HepG2 (cell line): ENCODE measurements around the gene ERP44. TPM values are rescaled to one million over a fixed set of nuclear protein-coding genes. Genes with fewer than 3 reads are reported as not detected.

Source experiments
- ATAC-seq: fragments of 200-7000 bp; cut with Tn5 transposase; 3 replicates; pipeline ENCODE4 v1.9.1; 2020; ENCODE audit warnings: mild to moderate bottlenecking, moderate library complexity
- BruUV-seq: library from RNA; stranded (reverse); fragments of 400-500 nt; replicated peaks from 2 replicates; lab custom pipeline; 2021; lab: Mats Ljungman, UMichigan
- CTCF ChIA-PET: fragments of 300-600 bp; formaldehyde crosslinking; extraction: SDS; loops from one replicate; lab custom pipeline; 2021; ENCODE audit warnings: low total read pairs, inconsistent platforms, low intra/inter-chr PET ratio; lab: Yijun Ruan, JAX
- POLR2A ChIA-PET: fragments of 350-600 bp; sonication (Branson Sonifier 250); formaldehyde crosslinking; loops from one replicate; lab custom pipeline; 2020; ENCODE audit warnings: antibody characterized with exemption, inconsistent platforms; lab: Yijun Ruan, JAX
- DNase-seq: peaks from one replicate; pipeline ENCODE4 v3.0.0-alpha.2; 2015; ENCODE audit warnings: low spot score
- FAIRE-seq: peaks from 3 replicates; lab custom pipeline; 2011; peaks lifted over from hg19 to GRCh38; lab: Jason Lieb, UNC
- H2AFZ ChIP-seq: one replicate; pipeline ENCODE4 v1.6.1; 2011; ENCODE audit warnings: low read length, inconsistent platforms
- H3K27ac ChIP-seq: fragments of 300-600 bp; 3 replicates; pipeline ENCODE4 v1.8.0; 2011; ENCODE audit warnings: mixed run types, mild to moderate bottlenecking, mixed read lengths, low read length, inconsistent platforms; ENCODE audit not compliant: insufficient read depth; ENCODE audit errors: extremely low read length
- H3K27me3 ChIP-seq, 2 experiments: fragments of 200-600 bp in 1 of 2; 2 replicates in 1 of 2; 3 replicates in 1 of 2; pipeline versions ENCODE4 v1.6.0 to v1.8.0; 2011; ENCODE audit warnings: low read length in 2 of 2, mild to moderate bottlenecking in 2 of 2, moderate library complexity in 2 of 2, inconsistent platforms in 1 of 2; ENCODE audit not compliant: insufficient read depth in 2 of 2, control insufficient read depth in 1 of 2
- H3K36me3 ChIP-seq, 2 experiments: fragments of 200-600 bp in 1 of 2; replicated peaks in 1 of 2; 2 replicates in 1 of 2; 3 replicates in 1 of 2; pipeline versions ENCODE4 v1.5.1 to v1.8.0; 2011; ENCODE audit warnings: low read length in 2 of 2, inconsistent platforms in 1 of 2; ENCODE audit not compliant: insufficient read depth in 2 of 2, control insufficient read depth in 1 of 2
- H3K4me1 ChIP-seq: 2 replicates; pipeline ENCODE4 v1.5.1; 2012; ENCODE audit warnings: low read length, inconsistent platforms; ENCODE audit not compliant: insufficient read depth
- H3K4me2 ChIP-seq: 2 replicates; pipeline ENCODE4 v1.6.0; 2011; ENCODE audit warnings: low read depth, low read length, inconsistent platforms
- H3K4me3 ChIP-seq, 3 experiments: fragments of 200-600 bp in 1 of 3; sonication (generic), shearing (Covaris generic) in 1 of 3; replicated peaks in 1 of 3; 2 replicates each; pipeline ENCODE4 v1.5.1; 2011 to 2016; ENCODE audit warnings: low read length in 3 of 3, inconsistent platforms in 2 of 3, low read depth in 2 of 3, mild to moderate bottlenecking in 2 of 3, control low read depth in 1 of 3, mixed read lengths in 1 of 3; ENCODE audit not compliant: insufficient read depth in 1 of 3
- H3K79me2 ChIP-seq: one replicate; pipeline ENCODE4 v1.6.1; 2011; ENCODE audit warnings: low read length, inconsistent platforms; ENCODE audit not compliant: insufficient read depth
- H3K9ac ChIP-seq: 2 replicates; pipeline ENCODE4 v1.6.0; 2011; ENCODE audit warnings: mild to moderate bottlenecking, low read depth, low read length, inconsistent platforms; ENCODE audit not compliant: insufficient read depth
- H3K9me3 ChIP-seq: 2 replicates; pipeline ENCODE4 v1.5.1; 2012; ENCODE audit warnings: mild to moderate bottlenecking, low read length
- H4K20me1 ChIP-seq: 2 replicates; pipeline ENCODE4 v1.6.0; 2011; ENCODE audit warnings: inconsistent platforms, mild to moderate bottlenecking, low read length, moderate library complexity; ENCODE audit not compliant: insufficient read depth
- AGO1 ChIP-seq: fragments of 200-400 bp; formaldehyde crosslinking; IDR thresholded peaks from 2 replicates; pipeline ENCODE4 v1.6.1; 2017; ENCODE audit warnings: mild to moderate bottlenecking, low read depth, low read length, moderate library complexity; ENCODE audit not compliant: poor library complexity, severe bottlenecking
- ARHGAP35 ChIP-seq: sonication (generic); formaldehyde crosslinking; IDR thresholded peaks from 2 replicates; pipeline ENCODE4 v1.9.0; 2022; ENCODE audit warnings: mild to moderate bottlenecking, inconsistent platforms, moderate library complexity, missing genetic modification reagents, borderline replicate concordance
- CREB3 ChIP-seq: sonication (generic); formaldehyde crosslinking; IDR thresholded peaks from 2 replicates; pipeline ENCODE4 v1.5.0; 2020; ENCODE audit warnings: missing genetic modification reagents
- FLYWCH1 ChIP-seq: sonication (generic); formaldehyde crosslinking; IDR thresholded peaks from 2 replicates; pipeline ENCODE4 v1.8.1; 2023; ENCODE audit warnings: mild to moderate bottlenecking, missing genetic modification reagents
- HNRNPH1 ChIP-seq: fragments of 200-400 bp; formaldehyde crosslinking; optimal IDR thresholded peaks from 2 replicates; pipeline ENCODE3; 2017; ENCODE audit warnings: mild to moderate bottlenecking, low read depth, low read length
- HOXA5 ChIP-seq: sonication (generic); formaldehyde crosslinking; IDR thresholded peaks from 2 replicates; pipeline ENCODE4 v1.4.0; 2020; ENCODE audit warnings: missing genetic modification reagents
- JDP2 ChIP-seq: sonication (generic); formaldehyde crosslinking; IDR thresholded peaks from 2 replicates; pipeline ENCODE4 v1.8.1; 2022; ENCODE audit warnings: missing genetic modification reagents, borderline replicate concordance
- MAFF ChIP-seq: IDR thresholded peaks from 2 replicates; pipeline ENCODE4 v1.6.1; 2011; ENCODE audit warnings: low read depth, low read length, improper control_type of control experiment
- MAFK ChIP-seq, 2 experiments: IDR thresholded peaks in 1 of 2; conservative IDR thresholded peaks in 1 of 2; 2 replicates each; pipeline ENCODE4 v1.6.1; 2011; ENCODE audit warnings: improper control_type of control experiment in 2 of 2, low read length in 2 of 2
- MBNL3 ChIP-seq: fragments of 250-450 bp; sonication (Bioruptor Pico); conservative IDR thresholded peaks from 2 replicates; pipeline ENCODE4 v1.8.0; 2022; ENCODE audit warnings: mild to moderate bottlenecking, inconsistent platforms
- NFE2L1 ChIP-seq: sonication (generic); formaldehyde crosslinking; IDR thresholded peaks from 2 replicates; pipeline ENCODE4 v1.4.0; 2020; ENCODE audit warnings: missing genetic modification reagents, mild to moderate bottlenecking, borderline replicate concordance
- NR2F6 ChIP-seq, 2 experiments: IDR thresholded peaks; 2 replicates each; pipeline ENCODE4 v1.6.1; 2016; ENCODE audit warnings: antibody characterized with exemption in 1 of 2, mild to moderate bottlenecking in 1 of 2
- RAD51 ChIP-seq: fragments of 450-650 bp; IDR thresholded peaks from 2 replicates; pipeline ENCODE4 v1.6.1; 2016; ENCODE audit warnings: borderline replicate concordance
- SMYD3 ChIP-seq: sonication (generic); formaldehyde crosslinking; IDR thresholded peaks from 2 replicates; pipeline ENCODE4 v1.8.1; 2023; ENCODE audit warnings: mild to moderate bottlenecking, missing genetic modification reagents
- SP2 ChIP-seq: sonication (generic); formaldehyde crosslinking; IDR thresholded peaks from 2 replicates; pipeline ENCODE4 v1.5.1; 2020; ENCODE audit warnings: mild to moderate bottlenecking, missing genetic modification reagents
- ZNF24 ChIP-seq: fragments of 450-650 bp; IDR thresholded peaks from 2 replicates; pipeline ENCODE4 v1.6.1; 2017; ENCODE audit warnings: antibody characterized with exemption, mild to moderate bottlenecking
- ZNF441 ChIP-seq: sonication (generic); formaldehyde crosslinking; IDR thresholded peaks from 2 replicates; pipeline ENCODE4 v1.7.0; 2021; ENCODE audit warnings: missing genetic modification reagents, borderline replicate concordance
- ZNF556 ChIP-seq: sonication (generic); formaldehyde crosslinking; IDR thresholded peaks from 2 replicates; pipeline ENCODE4 v1.4.0; 2020; ENCODE audit warnings: mild to moderate bottlenecking, missing genetic modification reagents, borderline replicate concordance
- ZNF768 ChIP-seq: sonication (generic); formaldehyde crosslinking; IDR thresholded peaks from 2 replicates; pipeline ENCODE4 v1.4.0; 2020; ENCODE audit warnings: missing genetic modification reagents
- WGBS: methylation state at CpG from one replicate; pipeline ENCODE4 v1.1.6; 2017; ENCODE audit warnings: low lambda C conversion rate; 5-methylcytosine and 5-hydroxymethylcytosine counted together
- in situ Hi-C: cut with HindIII; loops from 2 replicates; pipeline ENCODE4 v1.10.0; 2017; ENCODE audit warnings: low pct_unique_long_range_greater_than_20kb; ENCODE audit not compliant: extremely low pct_ligation_motif_present
- intact Hi-C: fragments of 100-400 bp; cut with micrococcal nuclease; formaldehyde crosslinking; loops from one replicate; pipeline ENCODE4 v1.10.0; 2022; ENCODE audit not compliant: unreplicated experiment
- polyA plus RNA-seq, 8 experiments: library from polyadenylated mRNA; depleted of rRNA in 3 of 8; stranded (reverse) in 7 of 8; unstranded in 1 of 8; fragments of >200 nt; fragmentation: Illumina TruSeq in 4 of 8; extraction: Trizol in 4 of 8; gene quantifications; 2 replicates each; pipeline versions ENCODE4 v1.2.1 to v1.2.3, GENCODE V29; 2011 to 2016; ENCODE audit warnings: low read depth in 4 of 8, missing spikeins in 1 of 8, mixed read lengths in 1 of 8; ENCODE audit not compliant: insufficient read depth in 1 of 8
- total RNA-seq, 5 experiments: library from RNA; depleted of rRNA; stranded (reverse); fragments of >200 nt; fragmentation: Illumina TruSeq; extraction: Trizol; gene quantifications; 2 replicates each; pipeline ENCODE4 v1.2.3, GENCODE V29; 2016; ENCODE audit warnings: low read depth in 1 of 5

The ERP44 gene
- total and polyA plus RNA-seq, 2 of the 13 experiments (the other 11 are each of a cell fraction or from before 2014, with no cell fraction given), result 8.9 to 13.8 TPM

GRCh38 chr9:100072805-100073204, 26.0 kb downstream of the ERP44 start:
- no peaks in the 10 kb centered on the region for H3K27me3 ChIP-seq
- no peak overlapping the region for H3K4me2 ChIP-seq
- no peak overlapping the region for H3K4me3 ChIP-seq
- TF ChIP-seq MAFF, result peak; percentile 60
- peak; percentile 53 to 70; a peak in 3 of 4 replicates for TF ChIP-seq MAFK (conservative IDR thresholded peaks at IDR 0.05 in 1 of 2, IDR thresholded peaks at IDR 0.05 in 1 of 2; ENCODE audit: low read length in 2 of 2)
- no peak for TF ChIP-seq MBNL3
- in situ Hi-C loops, result no loop called here
- FAIRE-seq (no peak), ATAC-seq (no peak), DNase-seq (no peak)
- H3K27ac ChIP-seq, result no peak overlapping the region
- no peak overlapping the region for H3K9ac ChIP-seq
- 0 out of 2 replicates have a peak, but pooled peaks cover 4% of the 10 kb centered on the region for H4K20me1 ChIP-seq
- H3K36me3 ChIP-seq, result no peaks in the 10 kb centered on the region; a peak in 1 of 5 replicates
- no peaks in the 10 kb centered on the region; the same call in 1 of the 2 replicates for H3K4me1 ChIP-seq
- POLR2A ChIA-PET, result no interaction called here
- no peaks in the 10 kb centered on the region for H3K9me3 ChIP-seq
- intact Hi-C loops, result no loop called here
- BruUV-seq, result no TSS peak
- 89% methylated on average over 2 of the region's 2 CpGs for WGBS
- H3K79me2 ChIP-seq, result peaks cover 22% of the 10 kb centered on the region
- CTCF ChIA-PET, result no interaction called here
- no peak overlapping the region for H2AFZ ChIP-seq

- H3K4me3 ChIP-seq, result no peak overlapping the region
- no peak overlapping the region for H3K9ac ChIP-seq
- no peak overlapping the region for H3K27ac ChIP-seq
- H3K4me2 ChIP-seq, result no peak overlapping the region
- POLR2A ChIA-PET, result no interaction called here
- in situ Hi-C loops (no loop called here), intact Hi-C loops (no loop called here)
- no peaks in the 10 kb centered on the region for H3K9me3 ChIP-seq
- no TSS peak for BruUV-seq
- H3K36me3 ChIP-seq, result no peaks in the 10 kb centered on the region
- ATAC-seq (no peak), DNase-seq (no peak), FAIRE-seq (no peak)
- 95% methylated on average over 2 of the region's 2 CpGs for WGBS
- CTCF ChIA-PET, result no interaction called here
- H3K27me3 ChIP-seq, result no peaks in the 10 kb centered on the region
- no peaks in the 10 kb centered on the region; the same call in 1 of the 2 replicates for H3K4me1 ChIP-seq
- no peak overlapping the region for H2AFZ ChIP-seq
- 0 out of 2 replicates have a peak, but pooled peaks cover 4% of the 10 kb centered on the region for H4K20me1 ChIP-seq
- peaks cover 12% of the 10 kb centered on the region for H3K79me2 ChIP-seq
- TF ChIP-seq SMYD3 (CRISPR knock-in tag) (no peak), ZNF556 (no peak), CREB3 (CRISPR knock-in tag) (no peak), RAD51 (no peak), FLYWCH1 (CRISPR knock-in tag) (no peak), ARHGAP35 (no peak), NFE2L1 (CRISPR knock-in tag) (no peak), AGO1 (no peak), HOXA5 (CRISPR knock-in tag) (no peak), NR2F6 (IDR thresholded peaks at IDR 0.05) (no peak), NR2F6 (CRISPR knock-in tag; IDR thresholded peaks at IDR 0.05) (no peak), ZNF441 (no peak), HNRNPH1 (no peak), SP2 (CRISPR knock-in tag) (no peak), ZNF24 (no peak), ZNF768 (CRISPR knock-in tag) (no peak), JDP2 (no peak)
Measured at GRCh38 chr9:100071271-100071670, 27.5 kb downstream of the ERP44 start.
